Measurements from ENCODE around the gene CHST8.
A peak's percentile ranks its signal among the peaks of the same experiment; 100 is the strongest.

The CHST8 gene

GRCh38 chr19:33799476-33799875 is 177.7 kb downstream of the CHST8 start:
- DNase-seq, result no peak

- DNase-seq, result no peak
These were observed 178.4 kb downstream of the CHST8 start for GRCh38 chr19:33800012-33800680.

- no peak for DNase-seq
These were observed 179.7 kb downstream of the CHST8 start for GRCh38 chr19:33801411-33801810.

- no peak for DNase-seq
These were observed 180.2 kb downstream of the CHST8 start for GRCh38 chr19:33802001-33802400.

GRCh38 chr19:33802801-33803200 is 181.0 kb downstream of the CHST8 start:
- DNase-seq, result no peak

- no peak for DNase-seq
These were observed 181.6 kb downstream of the CHST8 start for GRCh38 chr19:33803383-33803782.

GRCh38 chr19:33804021-33804799 is 182.5 kb downstream of the CHST8 start:
- no peak for DNase-seq

- DNase-seq, result no peak
These were observed 183.6 kb downstream of the CHST8 start for GRCh38 chr19:33805313-33805712.

GRCh38 chr19:33805840-33806433 is 184.2 kb downstream of the CHST8 start:
- no peak for DNase-seq

- DNase-seq, result no peak
These were observed 184.7 kb downstream of the CHST8 start for GRCh38 chr19:33806434-33806881.

- no peak for DNase-seq
These were observed 186.6 kb downstream of the CHST8 start for GRCh38 chr19:33808399-33808798.

- DNase-seq, result no peak
These were observed 188.2 kb downstream of the CHST8 start for GRCh38 chr19:33809960-33810359.

- DNase-seq, result no peak
These were observed 189.1 kb downstream of the CHST8 start for GRCh38 chr19:33810821-33811220.

GRCh38 chr19:33811246-33811645 is 189.5 kb downstream of the CHST8 start:
- DNase-seq, result no peak

- DNase-seq, result peak; percentile 91
These were observed 190.1 kb downstream of the CHST8 start for GRCh38 chr19:33811736-33812387.

- DNase-seq, result no peak
These were observed 190.9 kb downstream of the CHST8 start for GRCh38 chr19:33812388-33813330.

- no peak for DNase-seq
These were observed 191.8 kb downstream of the CHST8 start for GRCh38 chr19:33813391-33814101.

GRCh38 chr19:33814181-33815165 is 192.7 kb downstream of the CHST8 start:
- no peak for DNase-seq

GRCh38 chr19:33815380-33816340 is 193.9 kb downstream of the CHST8 start:
- DNase-seq, result peak; percentile 89

All from MV-4-11 (cell line).